GM21360 (cell line): ENCODE results near the gene ETV6.

Experiments
- ATAC-seq: cut with Tn5 transposase; IDR thresholded peaks from one replicate; pipeline ENCODE4 v1.9.1; 2021; ENCODE audit warnings: mild to moderate bottlenecking, moderate library complexity; ENCODE audit not compliant: unreplicated experiment

The ETV6 gene

DNA sequence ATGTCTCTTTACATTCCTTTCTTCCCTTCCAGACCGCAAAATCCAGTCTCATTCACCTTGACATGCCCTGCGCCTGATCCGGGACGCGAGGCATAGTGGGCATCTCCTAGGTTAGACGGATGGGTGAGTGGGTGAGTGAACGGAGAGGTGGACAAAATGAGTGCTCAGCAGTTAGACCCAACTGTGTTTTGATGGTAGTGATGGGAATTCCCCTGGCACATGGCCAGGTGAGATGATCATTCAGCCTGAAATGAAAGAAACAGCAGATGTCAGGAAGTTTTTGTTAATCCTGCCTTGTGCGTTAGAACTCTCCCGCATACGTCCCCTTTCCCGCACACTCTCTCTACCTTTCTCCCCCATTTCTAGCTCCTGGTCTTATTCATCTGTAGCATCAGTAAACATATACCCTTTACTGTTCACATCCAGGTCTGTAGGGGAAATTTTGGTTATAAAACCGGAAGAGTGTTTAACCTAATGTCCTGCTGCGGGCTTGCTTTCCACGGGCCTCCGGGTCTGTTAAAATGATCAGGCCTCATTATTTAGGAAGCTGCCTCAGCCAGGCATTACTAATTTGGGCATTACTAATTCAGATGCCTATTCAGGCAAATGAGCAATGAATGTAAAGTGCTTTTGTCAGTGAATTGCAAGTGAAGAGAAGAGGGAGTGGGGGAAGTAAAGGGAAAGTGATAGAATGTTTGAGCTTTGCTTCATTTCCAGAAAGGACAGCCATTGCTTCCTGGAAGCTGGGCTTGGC, 172.8 kb downstream of the ETV6 start:
- peak; percentile 44 for ATAC-seq

- no peak for ATAC-seq
These were observed 173.6 kb downstream of the ETV6 start for GRCh38 chr12:11823043-11823442.

DNA sequence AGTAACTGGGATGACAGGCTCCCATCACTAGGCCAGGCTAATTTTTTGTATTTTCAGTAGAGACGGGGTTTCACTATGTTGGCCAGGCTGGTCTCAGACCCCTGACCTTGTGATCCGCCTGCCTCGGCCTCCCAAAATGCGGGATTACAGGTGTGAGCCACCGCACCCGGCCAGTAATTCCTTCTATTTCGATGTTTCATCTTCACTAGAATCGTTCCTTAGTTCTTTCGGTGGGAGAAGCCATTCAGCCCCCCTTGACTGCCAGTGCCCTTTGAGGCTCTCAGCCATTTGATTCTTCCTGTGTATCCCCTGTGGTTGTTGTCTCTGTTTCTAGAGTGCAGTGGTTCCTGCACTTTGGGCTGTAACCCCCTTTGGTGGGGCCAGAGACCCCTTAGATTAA, 174.1 kb downstream of the ETV6 start:
- ATAC-seq: no peak

DNA sequence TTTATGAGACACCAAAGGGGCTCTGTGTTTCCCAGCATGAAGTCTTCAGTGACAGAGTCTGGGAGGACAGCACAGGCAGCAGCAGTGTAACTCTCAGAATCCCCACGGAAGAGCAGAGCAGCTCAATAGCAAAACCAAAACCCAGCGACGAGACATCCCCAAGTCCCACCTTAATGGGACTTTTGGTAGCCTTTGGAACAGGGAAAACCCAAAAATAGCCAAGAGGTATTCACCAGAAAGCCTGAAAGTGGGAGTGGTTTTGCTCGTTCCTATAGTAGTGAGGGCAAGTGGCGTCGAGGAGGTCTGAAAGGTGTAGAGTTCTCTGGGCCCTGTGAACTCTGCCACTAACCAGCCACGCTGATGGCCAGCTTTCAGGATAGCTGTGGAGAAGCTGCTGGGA, 174.6 kb downstream of the ETV6 start:
- ATAC-seq: no peak

- no peak for ATAC-seq
These were observed 175.3 kb downstream of the ETV6 start for GRCh38 chr12:11824736-11825135.

GRCh38 chr12:11825278-11825677, 175.8 kb downstream of the ETV6 start:
- no peak for ATAC-seq

DNA sequence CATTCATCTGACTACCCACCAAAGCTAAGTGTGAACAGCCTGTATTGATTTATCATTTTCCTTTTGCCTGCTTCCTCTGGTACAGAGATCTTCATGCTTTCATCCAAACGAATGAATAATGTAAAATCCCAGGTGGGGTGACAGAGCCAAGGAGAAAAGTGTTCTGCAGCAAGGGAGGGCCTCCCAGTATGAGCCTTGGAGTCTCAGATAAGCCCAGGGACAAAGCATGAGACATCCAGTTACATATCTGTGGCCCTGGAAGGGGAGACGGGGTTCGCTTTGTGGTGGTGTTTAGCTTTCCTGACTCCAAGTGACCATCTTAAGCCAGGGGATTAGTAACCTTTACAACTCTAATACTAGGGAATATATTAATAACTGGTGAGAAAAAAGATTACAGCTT, 177.1 kb downstream of the ETV6 start:
- no peak for ATAC-seq

DNA sequence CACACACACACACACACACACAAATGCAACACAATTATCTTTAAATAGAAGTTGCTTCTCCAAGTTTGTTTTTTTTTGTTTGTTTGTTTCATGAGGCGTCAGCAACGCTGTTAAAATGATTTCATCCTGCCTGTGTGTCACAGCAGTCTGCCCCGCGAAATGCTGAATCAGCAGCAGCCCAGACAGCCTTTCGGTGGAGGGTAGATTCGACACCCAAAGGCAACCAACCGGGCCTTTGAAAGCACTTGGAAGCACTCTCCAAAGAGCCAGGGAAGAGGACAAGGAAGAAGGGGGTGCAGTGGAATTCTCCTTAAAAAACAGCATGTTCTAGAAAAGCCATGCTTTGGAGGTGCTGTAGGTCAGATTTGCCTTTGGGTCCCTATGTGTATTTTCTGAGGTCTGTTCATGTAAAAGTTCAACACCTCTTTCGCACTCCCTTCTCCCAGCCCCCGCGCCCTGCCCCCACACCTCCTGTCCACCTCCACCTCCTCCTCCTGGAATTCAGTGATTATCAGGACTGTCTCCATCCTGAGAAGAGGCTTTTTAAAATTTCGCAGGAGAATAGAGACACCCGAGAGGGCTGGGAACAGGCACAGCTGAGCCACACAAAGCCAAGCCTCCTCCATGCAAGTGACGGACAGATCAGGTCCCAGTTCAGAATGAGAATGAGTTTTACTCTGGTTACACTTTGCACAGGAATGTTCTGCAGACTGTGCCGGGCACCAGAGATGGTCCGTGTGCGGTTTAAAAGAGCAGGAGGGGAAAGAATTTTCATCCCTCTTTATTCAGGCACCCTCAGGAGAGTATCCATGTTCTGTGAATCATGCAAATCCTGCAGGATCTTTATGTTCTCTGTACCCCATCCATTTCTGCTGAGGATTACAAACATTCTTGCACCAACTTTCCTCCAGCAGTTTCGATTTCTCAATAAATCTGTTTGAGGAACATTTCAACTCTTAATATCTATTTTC, 177.9 kb downstream of the ETV6 start:
- no peak for ATAC-seq

- ATAC-seq: no peak
These were observed 180.3 kb downstream of the ETV6 start for GRCh38 chr12:11829764-11830194.

DNA sequence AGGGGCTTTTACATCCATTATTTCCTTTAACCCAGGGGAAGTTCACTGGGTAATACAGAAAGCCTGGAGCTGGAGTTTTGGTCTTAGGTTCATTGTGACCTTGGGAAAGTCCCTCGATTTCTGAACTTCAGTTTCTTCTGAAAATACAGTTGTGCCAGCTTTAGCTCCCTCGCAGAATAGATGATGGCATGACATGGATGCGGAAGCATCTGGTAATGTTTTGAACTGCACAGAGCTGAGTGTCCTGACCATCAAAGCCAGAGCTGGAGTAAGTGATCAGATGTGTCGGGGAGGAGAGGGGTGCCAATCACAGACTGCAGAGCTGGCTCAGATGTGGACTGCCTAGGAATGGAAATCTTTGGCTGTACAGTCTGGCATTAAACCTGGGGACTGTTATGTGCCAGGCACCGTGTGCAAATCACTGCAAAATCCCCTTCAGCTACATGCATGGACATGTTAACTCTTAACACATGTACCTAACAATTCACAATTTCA, 180.9 kb downstream of the ETV6 start:
- ATAC-seq: no peak

- ATAC-seq: no peak
These were observed 182.6 kb downstream of the ETV6 start for GRCh38 chr12:11832093-11832492.

DNA sequence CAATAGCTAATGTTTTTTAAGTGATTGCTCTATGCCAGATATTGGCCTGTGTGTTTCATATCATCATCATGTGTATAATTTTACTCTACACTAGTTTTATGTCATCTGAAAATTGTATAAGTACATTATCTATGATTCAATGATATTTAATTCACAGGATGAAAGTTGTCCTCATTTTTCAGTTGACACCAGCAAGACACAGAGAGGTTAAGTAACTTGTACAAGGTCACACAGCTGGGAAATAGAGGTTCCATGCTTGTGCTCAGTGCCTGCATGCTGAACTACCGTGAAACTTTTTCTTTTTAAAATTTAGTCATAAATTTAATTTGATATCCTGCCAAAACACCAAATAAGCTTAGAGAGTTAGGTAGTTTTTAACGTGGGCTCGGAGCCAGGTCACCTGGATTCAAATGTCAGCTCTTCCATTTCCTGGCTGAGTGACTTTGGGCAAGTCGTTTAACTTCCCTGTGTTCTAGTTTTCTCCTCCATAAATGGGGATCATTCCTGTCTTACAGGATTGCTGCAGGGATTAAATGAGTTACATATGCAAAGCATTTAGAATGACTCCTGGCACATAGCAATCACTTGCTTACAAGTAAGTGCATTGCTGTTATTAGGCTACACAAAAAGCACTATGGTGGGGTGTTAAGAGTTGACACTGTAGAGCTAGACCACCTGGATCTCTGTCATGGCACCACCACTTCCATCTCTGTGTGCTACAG, 183.9 kb downstream of the ETV6 start:
- no peak for ATAC-seq

- ATAC-seq: no peak
These were observed 184.8 kb downstream of the ETV6 start for GRCh38 chr12:11834104-11834812.

DNA sequence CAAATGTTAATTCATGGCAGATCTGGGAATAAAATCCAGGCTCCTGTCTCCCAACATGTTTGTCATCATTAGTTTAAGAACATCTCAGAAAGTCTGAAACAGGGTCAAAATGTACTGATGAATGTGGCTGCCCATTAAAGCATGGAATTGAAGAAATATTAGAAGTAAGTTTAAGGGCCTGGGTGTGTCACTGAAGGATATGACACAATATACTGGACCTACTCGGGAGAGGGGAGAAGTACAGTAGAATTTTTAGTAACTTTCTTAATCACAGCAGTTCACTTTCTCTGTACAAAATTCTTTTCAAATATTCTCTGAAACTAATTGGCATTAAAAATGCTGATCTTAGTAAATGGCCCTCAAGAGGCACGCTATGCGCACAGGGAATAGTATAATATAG, 185.5 kb downstream of the ETV6 start:
- no peak for ATAC-seq

- ATAC-seq: peak; percentile 82
These were observed 187.0 kb downstream of the ETV6 start for GRCh38 chr12:11836282-11837151.

GRCh38 chr12:11837216-11837934, 187.9 kb downstream of the ETV6 start:
- no peak for ATAC-seq

DNA sequence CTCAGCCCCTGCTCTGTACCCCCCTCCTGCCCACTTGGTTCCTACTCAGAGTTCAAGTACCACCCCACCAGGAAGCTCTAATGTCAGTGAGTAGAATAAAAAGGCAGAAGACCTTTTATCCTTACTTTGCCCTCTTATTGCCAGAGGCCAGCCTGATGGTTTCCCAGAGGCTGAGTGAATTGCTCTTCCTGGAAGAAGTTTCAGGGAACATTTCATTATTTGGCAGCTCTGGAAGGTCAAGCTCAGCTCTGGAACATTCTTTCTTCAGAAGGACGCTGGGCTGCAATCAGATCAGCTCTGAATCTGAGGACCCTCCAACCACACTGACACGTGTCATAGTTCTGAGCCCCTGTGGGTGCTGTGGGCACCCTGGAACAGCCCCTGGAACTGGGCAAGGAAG, 188.9 kb downstream of the ETV6 start:
- no peak for ATAC-seq

GRCh38 chr12:11839091-11839641, 189.7 kb downstream of the ETV6 start:
- ATAC-seq: no peak

DNA sequence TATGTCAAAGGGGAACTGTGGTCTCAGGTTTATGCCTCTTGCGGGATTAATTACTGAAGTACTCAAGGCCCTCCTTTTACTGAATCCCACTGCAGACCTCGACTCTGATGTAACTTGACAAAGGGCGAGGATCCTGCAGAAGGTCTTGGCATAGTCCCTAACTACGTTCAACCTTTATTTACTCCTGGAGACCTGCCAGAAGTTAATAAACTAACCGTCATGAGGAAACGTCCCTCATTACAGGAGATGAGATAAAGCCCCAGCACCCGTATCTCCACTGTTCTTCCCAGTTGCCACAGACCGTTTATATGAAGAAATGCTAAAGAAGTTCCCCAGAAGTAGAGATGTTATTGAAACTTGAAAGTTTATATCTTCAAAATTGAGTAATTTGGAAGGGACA, 190.9 kb downstream of the ETV6 start:
- no peak for ATAC-seq
